NCI-H345 (cell line): ENCODE data around the gene MYL3.

ENCODE experiments used
- DNase-seq: peaks from one replicate; lab custom pipeline; 2025; lab: John Stamatoyannopoulos, UW

MYL3 gene

GRCh38 chr3:46865546-46865945 is 2.3 kb upstream of the MYL3 start:
- DNase-seq: no peak

GRCh38 chr3:46865031-46865507 is 1.8 kb upstream of the MYL3 start:
- DNase-seq: no peak

GRCh38 chr3:46864061-46864881 is 1.0 kb upstream of the MYL3 start:
- no peak for DNase-seq

GRCh38 chr3:46862369-46863025 is 747 bp downstream of the MYL3 start:
- DNase-seq: no peak

GRCh38 chr3:46861605-46862368 is 1.5 kb downstream of the MYL3 start:
- DNase-seq: no peak

GRCh38 chr3:46860810-46861604 is 2.2 kb downstream of the MYL3 start:
- DNase-seq: no peak

- no peak for DNase-seq
Observed at GRCh38 chr3:46860017-46860809, 3.0 kb downstream of the MYL3 start.

- no peak for DNase-seq
Observed at GRCh38 chr3:46859001-46859710, 4.1 kb downstream of the MYL3 start.

- no peak for DNase-seq
Observed at GRCh38 chr3:46858456-46858855, 4.8 kb downstream of the MYL3 start.

GRCh38 chr3:46857485-46858341 is 5.5 kb downstream of the MYL3 start:
- peak; percentile 6 for DNase-seq

- no peak for DNase-seq
Observed at GRCh38 chr3:46856576-46857471, 6.4 kb downstream of the MYL3 start.

GRCh38 chr3:46854555-46854991 is 8.7 kb downstream of the MYL3 start:
- no peak for DNase-seq

GRCh38 chr3:46853441-46854415 is 9.5 kb downstream of the MYL3 start:
- no peak for DNase-seq

- no peak for DNase-seq
Observed at GRCh38 chr3:46852839-46853355, 10.3 kb downstream of the MYL3 start.

GRCh38 chr3:46852334-46852720 is 10.9 kb downstream of the MYL3 start:
- DNase-seq: no peak

GRCh38 chr3:46851364-46852333 is 11.6 kb downstream of the MYL3 start:
- DNase-seq: no peak
